ENCODE results near the gene STXBP1. TPM values are rescaled to one million over a fixed set of nuclear protein-coding genes. Genes with fewer than 3 reads are reported as not detected.
"Not testable (repeated sequence)": the region's sequence is repeated elsewhere in the genome, so short reads cannot be mapped to it uniquely, and the experiment has no call there.

STXBP1 gene
- polyA plus RNA-seq, 4 donors, result 27.2 to 33.1 (median 30.8) TPM

GRCh38 chr9:127611603-127611898 is 526 bp upstream of the STXBP1 start:
- DNase-seq (ENCODE audit: low read depth in 4 of 4, low spot score in 3 of 4), result no peak

GRCh38 chr9:127612939-127613582 is 984 bp downstream of the STXBP1 start:
- no peak for DNase-seq (ENCODE audit: low read depth in 4 of 4, low spot score in 3 of 4)

- no peak for DNase-seq (ENCODE audit: low read depth in 4 of 4, low spot score in 3 of 4)
Observed at GRCh38 chr9:127613583-127613954, 1.5 kb downstream of the STXBP1 start.

- DNase-seq (ENCODE audit: low read depth in 4 of 4, low spot score in 3 of 4), result no peak
Observed at GRCh38 chr9:127614961-127615360, 2.9 kb downstream of the STXBP1 start.

- not testable (repeated sequence) for DNase-seq (ENCODE audit: low read depth in 4 of 4, low spot score in 3 of 4)
Observed at GRCh38 chr9:127621339-127621970, 9.4 kb downstream of the STXBP1 start.

- no peak for DNase-seq (ENCODE audit: low read depth in 4 of 4, low spot score in 3 of 4)
Observed at GRCh38 chr9:127626752-127627493, 14.8 kb downstream of the STXBP1 start.

- DNase-seq (ENCODE audit: low read depth in 4 of 4, low spot score in 3 of 4), result no peak
Observed at GRCh38 chr9:127627494-127627855, 15.4 kb downstream of the STXBP1 start.

GRCh38 chr9:127628758-127629467 is 16.8 kb downstream of the STXBP1 start:
- no peak for DNase-seq (ENCODE audit: low read depth in 4 of 4, low spot score in 3 of 4)

- no peak for DNase-seq (ENCODE audit: low read depth in 4 of 4, low spot score in 3 of 4)
Observed at GRCh38 chr9:127629468-127630081, 17.5 kb downstream of the STXBP1 start.

GRCh38 chr9:127633216-127633862 is 21.3 kb downstream of the STXBP1 start:
- DNase-seq (ENCODE audit: low read depth in 4 of 4, low spot score in 3 of 4), result no peak

- no peak for DNase-seq (ENCODE audit: low read depth in 4 of 4, low spot score in 3 of 4)
Observed at GRCh38 chr9:127634021-127634420, 21.9 kb downstream of the STXBP1 start.

GRCh38 chr9:127634698-127635097 is 22.6 kb downstream of the STXBP1 start:
- no peak for DNase-seq (ENCODE audit: low read depth in 4 of 4, low spot score in 3 of 4)

GRCh38 chr9:127635201-127635735 is 23.2 kb downstream of the STXBP1 start:
- DNase-seq (ENCODE audit: low read depth in 4 of 4, low spot score in 3 of 4), result no peak

GRCh38 chr9:127637322-127637847 is 25.3 kb downstream of the STXBP1 start:
- DNase-seq (ENCODE audit: low read depth in 4 of 4, low spot score in 3 of 4), result no peak

GRCh38 chr9:127640908-127641545 is 28.9 kb downstream of the STXBP1 start:
- DNase-seq (ENCODE audit: low read depth in 4 of 4, low spot score in 3 of 4), result no peak

GRCh38 chr9:127642082-127642740 is 30.1 kb downstream of the STXBP1 start:
- DNase-seq (ENCODE audit: low read depth in 4 of 4, low spot score in 3 of 4), result no peak

GRCh38 chr9:127644146-127644827 is 32.2 kb downstream of the STXBP1 start:
- DNase-seq (ENCODE audit: low read depth in 4 of 4, low spot score in 3 of 4), result no peak

GRCh38 chr9:127644943-127645342 is 32.9 kb downstream of the STXBP1 start:
- no peak for DNase-seq (ENCODE audit: low read depth in 4 of 4, low spot score in 3 of 4)
